ENCODE results near the gene KLHL3.

KLHL3 gene

GRCh38 chr5:137639645-137640044 lies 96.2 kb downstream of the KLHL3 start:
- TF ChIP-seq CTCF (IDR thresholded peaks at IDR 0.05) (no peak), ZFX (IDR thresholded peaks at IDR 0.05; ENCODE audit: borderline replicate concordance) (no peak)
- H3K27ac ChIP-seq, result no peak overlapping the region

GRCh38 chr5:137638841-137639240 lies 97.0 kb downstream of the KLHL3 start:
- TF ChIP-seq CTCF (IDR thresholded peaks at IDR 0.05) (no peak), ZFX (IDR thresholded peaks at IDR 0.05; ENCODE audit: borderline replicate concordance) (no peak)

GRCh38 chr5:137636830-137637714 lies 98.8 kb downstream of the KLHL3 start:
- H3K27ac ChIP-seq, result no peak overlapping the region
- TF ChIP-seq ZFX (IDR thresholded peaks at IDR 0.05; ENCODE audit: borderline replicate concordance) (no peak), CTCF (IDR thresholded peaks at IDR 0.05) (no peak)

More at GRCh38 chr5:137638841-137639240, 97.0 kb downstream of the KLHL3 start:
- H3K27ac ChIP-seq, result no peak overlapping the region

- H3K27ac ChIP-seq, result no peak overlapping the region
- no peak for TF ChIP-seq ZFX (IDR thresholded peaks at IDR 0.05; ENCODE audit: borderline replicate concordance)
- no peak for TF ChIP-seq CTCF (IDR thresholded peaks at IDR 0.05)
Observed at GRCh38 chr5:137636099-137636498, 99.8 kb downstream of the KLHL3 start.

GRCh38 chr5:137635521-137635921 lies 100.4 kb downstream of the KLHL3 start:
- no peak overlapping the region for H3K27ac ChIP-seq
- TF ChIP-seq CTCF (IDR thresholded peaks at IDR 0.05) (no peak), ZFX (IDR thresholded peaks at IDR 0.05; ENCODE audit: borderline replicate concordance) (no peak)

GRCh38 chr5:137633896-137634295 lies 102.0 kb downstream of the KLHL3 start:
- no peak overlapping the region for H3K27ac ChIP-seq
- TF ChIP-seq CTCF (IDR thresholded peaks at IDR 0.05) (no peak), ZFX (IDR thresholded peaks at IDR 0.05; ENCODE audit: borderline replicate concordance) (no peak)

GRCh38 chr5:137632716-137633115 lies 103.2 kb downstream of the KLHL3 start:
- no peak overlapping the region for H3K27ac ChIP-seq

More at GRCh38 chr5:137632716-137633115, 103.2 kb downstream of the KLHL3 start:
- TF ChIP-seq CTCF (IDR thresholded peaks at IDR 0.05) (no peak), ZFX (IDR thresholded peaks at IDR 0.05; ENCODE audit: borderline replicate concordance) (no peak)

Measured in 22Rv1 (cell line).